B cell (primary cell): ENCODE results near the gene NDUFAB1.

Experiments
- EZH2 ChIP-seq: IDR thresholded peaks from 2 replicates; pipeline ENCODE4 v1.6.1; 2012; ENCODE audit warnings: borderline replicate concordance, low read depth, mild to moderate bottlenecking, moderate library complexity, low read length; ENCODE audit not compliant: insufficient read depth, poor library complexity, severe bottlenecking
- TF ChIP-seq, protein P1 (sequence below): fragments of 200-600 bp; IDR thresholded peaks from one replicate; pipeline ENCODE4 v1.8.0; 2022; ENCODE audit warnings: antibody characterized with exemption, mild to moderate bottlenecking

GRCh38 chr16:23634461-23635036 lies 38.4 kb upstream of the NDUFAB1 start:
- TF ChIP-seq, protein P1, sequence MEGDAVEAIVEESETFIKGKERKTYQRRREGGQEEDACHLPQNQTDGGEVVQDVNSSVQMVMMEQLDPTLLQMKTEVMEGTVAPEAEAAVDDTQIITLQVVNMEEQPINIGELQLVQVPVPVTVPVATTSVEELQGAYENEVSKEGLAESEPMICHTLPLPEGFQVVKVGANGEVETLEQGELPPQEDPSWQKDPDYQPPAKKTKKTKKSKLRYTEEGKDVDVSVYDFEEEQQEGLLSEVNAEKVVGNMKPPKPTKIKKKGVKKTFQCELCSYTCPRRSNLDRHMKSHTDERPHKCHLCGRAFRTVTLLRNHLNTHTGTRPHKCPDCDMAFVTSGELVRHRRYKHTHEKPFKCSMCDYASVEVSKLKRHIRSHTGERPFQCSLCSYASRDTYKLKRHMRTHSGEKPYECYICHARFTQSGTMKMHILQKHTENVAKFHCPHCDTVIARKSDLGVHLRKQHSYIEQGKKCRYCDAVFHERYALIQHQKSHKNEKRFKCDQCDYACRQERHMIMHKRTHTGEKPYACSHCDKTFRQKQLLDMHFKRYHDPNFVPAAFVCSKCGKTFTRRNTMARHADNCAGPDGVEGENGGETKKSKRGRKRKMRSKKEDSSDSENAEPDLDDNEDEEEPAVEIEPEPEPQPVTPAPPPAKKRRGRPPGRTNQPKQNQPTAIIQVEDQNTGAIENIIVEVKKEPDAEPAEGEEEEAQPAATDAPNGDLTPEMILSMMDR = no peak
- no peak for TF ChIP-seq EZH2
